22Rv1 (cell line): ENCODE measurements around the gene NCOR1.

Source experiments
- CTCF ChIP-seq: fragments of 450-650 bp; IDR thresholded peaks from 2 replicates; pipeline ENCODE4 v1.5.1; 2017; ENCODE audit warnings: mild to moderate bottlenecking
- ZFX ChIP-seq: fragments of 450-650 bp; IDR thresholded peaks from 2 replicates; pipeline ENCODE4 v1.6.1; 2017; ENCODE audit warnings: antibody characterized with exemption, borderline replicate concordance

DNA sequence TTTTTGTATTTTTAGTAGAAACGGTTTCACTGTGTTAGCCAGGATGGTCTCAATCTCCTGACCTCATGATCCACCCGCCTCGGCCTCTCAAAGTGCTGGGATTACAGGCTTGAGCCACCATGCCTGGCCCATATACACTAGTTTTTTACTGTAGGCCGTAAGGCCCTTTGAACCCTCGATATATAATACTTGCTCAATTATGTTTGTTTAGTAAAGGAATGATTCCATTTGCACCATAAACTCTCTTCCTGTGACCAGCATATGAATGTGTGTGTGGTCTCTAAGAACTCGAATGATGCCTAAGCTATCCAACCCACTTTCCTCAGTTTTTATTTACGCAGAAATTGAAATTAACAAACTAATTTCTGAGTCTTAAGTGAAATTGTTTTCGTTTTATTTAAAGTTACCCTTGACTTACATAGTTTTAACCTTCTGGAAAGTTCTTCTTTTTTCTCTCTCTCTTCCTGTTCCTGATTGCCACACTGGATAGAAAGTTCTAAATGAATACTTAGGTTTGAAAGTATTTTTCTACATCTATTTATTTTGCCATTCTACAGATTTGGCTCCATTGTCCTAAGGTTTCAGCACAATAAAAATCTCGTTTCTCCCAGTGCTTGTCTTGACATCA is 39.6 kb upstream of the NCOR1 start:
- TF ChIP-seq ZFX (no peak), CTCF (no peak)
